Stimulated activated CD4-positive, alpha-beta T cell treated with anti-CD3 and anti-CD28 coated beads, Interleukin-1b, Interleukin-23, amount 100 ng/mL, for 4 hours (primary cell): Measurements from ENCODE around the gene DNAL1.
"Not testable (repeated sequence)": the region's sequence is repeated elsewhere in the genome, so short reads cannot be mapped to it uniquely, and the experiment has no call there.

ENCODE experiments used
- DNase-seq, 2 donors: peaks; one replicate each; pipeline ENCODE4 v3.0.0-alpha.2; 2020; ENCODE audit warnings: low read depth in 2 of 2

The DNAL1 gene, protein sequence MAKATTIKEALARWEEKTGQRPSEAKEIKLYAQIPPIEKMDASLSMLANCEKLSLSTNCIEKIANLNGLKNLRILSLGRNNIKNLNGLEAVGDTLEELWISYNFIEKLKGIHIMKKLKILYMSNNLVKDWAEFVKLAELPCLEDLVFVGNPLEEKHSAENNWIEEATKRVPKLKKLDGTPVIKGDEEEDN

DNA sequence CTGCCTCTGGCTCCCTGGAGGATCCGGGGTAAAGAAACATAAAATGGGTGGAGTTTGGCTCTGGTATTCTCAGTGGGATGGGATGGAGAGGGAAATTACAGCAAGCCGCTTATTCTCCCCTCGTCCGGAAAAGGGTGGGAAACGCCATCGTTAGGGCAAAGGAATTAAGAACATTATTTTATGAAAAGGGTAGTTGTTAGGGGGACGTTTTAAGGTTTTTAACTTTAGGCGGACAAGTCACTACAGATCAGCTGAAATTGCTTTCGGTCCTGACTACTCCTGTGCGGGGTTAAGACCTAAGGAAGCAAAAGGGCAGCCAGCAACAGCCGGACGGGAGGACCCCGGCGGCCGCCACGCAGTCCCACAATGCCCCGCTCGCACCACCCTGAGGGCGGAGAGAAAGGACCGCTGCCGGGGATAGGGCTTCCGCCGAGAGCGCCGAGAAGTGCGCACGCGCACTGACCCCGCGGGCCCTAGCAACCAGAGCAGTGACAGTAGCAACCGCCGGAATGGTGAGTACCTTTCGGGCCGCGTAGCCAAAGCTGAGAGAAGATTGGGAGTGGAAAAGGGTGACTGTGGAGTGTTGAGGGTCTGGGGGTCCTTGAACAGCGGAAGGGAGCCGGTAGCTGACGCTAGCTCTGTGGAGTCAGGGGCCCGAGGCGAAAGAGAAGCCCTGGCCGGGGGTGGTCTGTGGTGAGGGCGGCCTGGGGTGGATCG, at the start of gene DNAL1:
TSS of gene DNAL1 (plus strand) at position 456 of the 717 bp plus-strand sequence. CDS start at position 510, 54 bp downstream.
- peak; percentile 86 to 87 for DNase-seq

DNA sequence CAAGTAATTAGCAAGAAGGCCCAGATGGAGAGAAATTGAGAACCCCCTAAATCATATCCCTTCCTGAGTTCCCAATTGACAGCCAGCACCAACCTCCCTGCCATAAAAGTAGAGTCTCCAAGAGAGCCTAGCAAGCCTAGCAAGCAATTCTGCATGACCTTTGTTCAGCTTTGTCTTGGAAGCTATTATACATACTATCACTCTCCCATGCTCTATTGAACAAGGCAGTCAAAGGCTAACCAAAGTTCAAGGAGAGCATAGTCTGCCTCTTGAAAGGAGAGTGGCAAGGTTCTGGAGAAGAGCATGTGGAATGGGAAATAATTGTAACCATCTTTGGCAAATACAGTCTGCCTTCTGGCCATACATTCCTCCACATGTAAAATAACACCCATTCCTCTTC, 45.3 kb upstream of the DNAL1 start:
- no peak for DNase-seq

DNA sequence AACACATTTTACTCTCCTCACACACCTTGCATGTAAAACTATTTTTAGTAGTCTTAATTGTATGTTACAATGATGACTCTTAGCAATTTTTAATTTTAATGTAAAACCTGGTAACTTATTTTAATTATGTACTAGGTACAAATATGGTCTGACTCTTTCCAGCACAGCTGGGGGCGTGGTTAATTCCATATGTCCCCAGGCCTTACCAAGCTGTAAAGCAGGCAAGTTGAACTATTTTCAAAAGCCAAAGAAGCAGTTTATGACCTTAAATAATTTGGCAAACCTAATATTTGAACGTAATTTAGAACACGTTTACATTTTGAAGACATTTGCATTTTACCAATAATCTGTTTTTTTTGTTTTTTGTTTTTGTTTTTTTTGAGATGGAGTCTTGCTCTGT, 41.8 kb upstream of the DNAL1 start:
- no peak for DNase-seq

- no peak for DNase-seq
These were observed 38.5 kb upstream of the DNAL1 start for GRCh38 chr14:73606271-73606670.

GRCh38 chr14:73607241-73607640, 37.5 kb upstream of the DNAL1 start:
- no peak for DNase-seq

GRCh38 chr14:73610687-73611086, 34.1 kb upstream of the DNAL1 start:
- DNase-seq, result no peak

DNA sequence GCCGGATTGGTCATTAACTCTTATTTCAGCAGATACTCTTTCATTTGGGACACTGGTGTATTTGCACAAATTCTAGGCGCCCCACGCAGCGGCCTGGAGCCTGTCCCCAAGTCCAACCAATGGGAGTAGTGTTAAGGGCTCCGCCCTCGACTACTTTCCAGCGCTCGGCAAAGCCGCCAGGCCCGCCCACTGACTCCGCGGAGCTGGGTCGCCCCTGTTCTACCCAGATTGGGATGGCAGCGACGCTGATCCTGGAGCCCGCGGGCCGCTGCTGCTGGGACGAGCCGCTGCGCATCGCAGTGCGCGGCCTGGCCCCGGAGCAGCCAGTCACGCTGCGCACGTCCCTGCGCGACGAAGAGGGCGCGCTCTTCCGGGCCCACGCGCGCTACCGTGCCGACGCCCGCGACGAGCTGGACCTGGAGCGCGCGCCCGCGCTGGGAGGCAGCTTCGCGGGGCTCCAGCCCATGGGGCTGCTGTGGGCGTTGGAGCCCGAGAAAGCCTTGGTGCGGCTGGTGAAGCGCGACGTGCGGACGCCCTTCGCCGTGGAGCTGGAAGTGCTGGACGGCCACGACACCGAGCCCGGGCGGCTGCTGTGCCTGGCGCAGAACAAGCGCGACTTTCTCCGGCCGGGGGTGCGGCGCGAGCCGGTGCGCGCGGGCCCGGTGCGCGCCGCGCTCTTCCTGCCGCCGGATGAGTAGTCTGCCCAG, 32.3 kb upstream of the DNAL1 start, which contains the start of gene ACOT6:
TSS of gene ACOT6 (plus strand) at position 179 of the 707 bp plus-strand sequence. CDS start at position 234, 55 bp downstream.
- DNase-seq, result peak; percentile 39 to 52

DNA sequence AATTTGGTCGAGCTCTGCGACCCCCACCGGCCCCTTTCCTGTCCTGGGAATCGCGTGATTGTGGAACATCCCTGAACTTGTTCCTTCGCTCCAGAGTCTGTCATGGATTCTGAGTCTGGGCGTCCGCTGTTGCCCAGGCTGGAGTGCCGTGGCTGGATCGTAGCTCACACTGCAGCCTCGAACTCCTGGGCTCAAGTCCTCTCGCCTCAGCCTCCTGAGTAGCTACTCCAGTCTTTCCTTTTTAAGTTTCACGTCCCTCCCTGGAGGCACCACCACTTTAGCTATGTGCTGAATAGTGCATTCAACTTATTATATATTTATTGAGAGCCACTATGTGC, 31.8 kb upstream of the DNAL1 start:
- DNase-seq, result no peak

DNA sequence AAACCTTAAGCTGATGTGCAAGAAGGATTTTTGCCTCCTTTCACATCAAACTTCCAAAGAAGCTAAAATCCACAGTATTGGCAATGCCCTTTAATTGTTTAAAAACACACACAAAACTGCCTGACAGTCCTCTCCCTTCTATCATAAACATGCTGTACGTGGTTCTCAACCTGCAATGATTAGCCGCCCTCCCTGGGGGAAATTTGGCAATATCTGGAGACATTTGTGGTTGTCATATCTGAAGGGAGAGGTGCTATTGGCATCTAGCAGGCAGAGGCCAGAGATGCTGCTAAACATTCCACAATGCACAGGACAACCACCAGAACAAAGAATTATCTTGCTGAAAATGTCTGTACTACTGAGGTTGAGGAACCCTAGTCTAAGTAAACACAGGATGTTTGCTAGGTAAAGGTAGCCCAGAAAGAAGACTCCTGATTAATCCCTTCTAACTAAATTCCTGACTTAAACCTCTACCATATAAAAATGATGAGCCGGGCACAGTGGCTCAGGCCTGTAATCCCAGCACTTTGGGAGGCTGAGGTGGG, 31.3 kb upstream of the DNAL1 start:
- no peak for DNase-seq

DNA sequence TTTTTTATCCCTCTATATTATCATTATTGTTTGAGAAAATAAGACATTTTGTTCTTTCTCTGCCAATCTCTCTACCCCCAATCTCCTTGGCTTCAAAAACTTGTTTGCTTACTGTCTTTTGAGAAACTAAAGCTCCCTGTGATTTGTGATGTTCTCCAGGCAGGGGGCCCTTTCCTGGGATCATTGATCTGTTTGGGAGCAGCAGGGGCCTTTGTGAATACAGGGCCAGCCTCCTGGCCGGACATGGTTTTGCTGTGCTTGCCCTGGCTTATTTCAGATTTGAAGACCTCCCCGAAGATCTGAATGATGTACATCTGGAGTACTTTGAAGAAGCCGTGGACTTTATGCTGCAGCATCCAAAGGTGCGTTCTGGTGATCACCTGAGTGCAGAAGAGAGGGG, 28.0 kb upstream of the DNAL1 start:
- DNase-seq, result no peak

- DNase-seq, result no peak
These were observed 25.3 kb upstream of the DNAL1 start for GRCh38 chr14:73619524-73619923.

- DNase-seq, result no peak
These were observed 24.5 kb upstream of the DNAL1 start for GRCh38 chr14:73620268-73620667.

DNA sequence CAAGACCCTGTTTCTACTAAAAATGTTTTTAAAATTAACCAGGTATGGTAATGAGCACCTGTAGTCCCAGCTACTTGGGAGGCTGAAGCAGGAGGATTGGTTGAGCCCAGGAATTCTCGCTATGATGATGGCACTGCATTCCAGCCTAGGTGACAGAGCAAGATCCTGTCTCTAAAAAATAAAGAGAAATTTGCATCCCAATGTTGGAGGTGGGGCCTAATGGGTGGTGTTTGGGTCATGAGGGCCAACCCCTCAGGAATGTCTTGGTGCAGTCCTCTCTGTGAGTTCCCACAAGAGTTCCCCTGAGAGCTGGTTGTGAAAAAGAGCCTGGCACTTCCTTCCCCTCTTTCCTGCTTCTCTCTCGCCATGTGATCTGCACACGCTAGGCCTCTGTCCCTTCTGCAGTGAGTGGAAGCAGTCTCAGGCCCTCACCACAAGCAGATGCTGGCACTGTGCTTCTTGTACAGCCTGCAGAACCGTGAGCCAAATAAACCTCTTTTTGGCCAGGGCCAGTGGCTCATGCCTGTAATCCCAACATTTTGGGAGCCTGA, 21.2 kb upstream of the DNAL1 start:
- no peak for DNase-seq

DNA sequence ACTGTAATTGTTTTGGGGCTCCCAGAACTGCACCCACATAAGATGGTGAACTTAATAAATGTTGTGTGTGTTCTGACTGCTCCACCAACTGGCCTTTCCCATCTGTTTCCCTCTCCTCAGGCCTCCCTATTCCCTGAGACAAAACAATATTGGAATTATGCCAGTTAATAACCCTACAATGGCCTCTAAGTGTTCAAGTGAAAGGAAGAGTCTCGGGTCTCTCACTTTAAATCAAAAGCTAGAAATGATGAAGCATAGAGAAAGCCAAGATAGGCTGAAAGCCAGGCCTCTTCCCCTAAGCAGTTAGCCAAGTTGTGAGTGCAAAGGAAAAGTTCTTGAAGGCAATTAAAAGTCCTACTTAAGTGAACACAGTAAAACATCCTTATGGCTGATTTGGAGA, 19.1 kb upstream of the DNAL1 start:
- DNase-seq, result no peak

DNA sequence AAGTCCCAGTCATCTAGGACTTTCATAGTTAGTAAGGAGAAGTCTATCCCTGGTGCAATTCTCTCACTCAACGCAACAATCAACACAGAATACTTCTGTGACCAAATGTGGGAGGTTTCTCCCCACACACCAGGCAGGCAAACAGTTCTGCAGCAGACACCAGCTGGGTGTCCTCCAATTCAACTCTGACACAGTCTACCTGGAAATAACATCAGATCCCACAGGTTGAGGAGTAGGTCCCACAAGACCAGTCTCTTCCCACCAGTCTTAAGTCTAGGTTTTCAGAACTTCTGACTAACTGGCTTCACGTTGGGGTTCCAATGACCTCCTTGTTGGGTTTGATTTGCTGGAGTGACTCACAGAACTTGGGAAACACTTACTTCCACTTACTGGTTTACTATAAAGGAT, 17.6 kb upstream of the DNAL1 start:
- DNase-seq, result no peak

DNA sequence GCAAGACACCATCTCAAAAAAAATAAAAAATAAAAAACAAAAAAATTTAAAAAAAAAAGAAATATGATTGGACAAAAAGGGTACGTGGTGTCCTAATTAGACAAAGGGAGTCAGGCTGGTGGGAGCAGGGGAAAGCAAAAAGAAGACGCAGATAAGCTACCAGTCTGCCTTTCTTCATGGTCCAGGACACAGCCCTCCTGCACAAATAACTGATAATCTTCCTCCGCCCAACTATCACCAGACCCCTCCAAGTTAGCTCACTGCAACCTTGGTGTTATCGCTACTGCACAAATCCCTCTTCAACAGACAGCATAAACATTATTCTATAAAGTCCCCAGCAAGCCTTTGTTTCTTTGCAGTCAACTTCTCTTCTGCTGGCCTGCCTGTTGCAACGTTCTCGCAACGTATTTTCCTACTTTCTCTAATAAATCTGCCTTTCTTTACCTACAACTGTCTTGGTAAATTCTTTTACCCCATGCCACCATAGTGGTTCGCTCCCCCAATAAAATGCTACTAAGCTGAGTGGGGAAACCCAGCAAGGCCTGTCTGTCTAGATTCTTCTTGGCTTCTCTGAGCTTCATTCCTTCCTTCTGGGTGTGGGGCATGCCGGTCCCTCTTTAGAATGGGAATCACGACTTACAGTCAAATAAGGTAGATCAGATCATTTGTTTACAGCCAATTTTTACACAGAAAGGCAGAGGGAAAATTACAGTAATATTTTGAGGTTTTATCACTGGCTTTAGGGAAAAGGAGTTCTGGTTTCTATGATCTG, 14.6 kb upstream of the DNAL1 start:
- DNase-seq, result no peak

DNA sequence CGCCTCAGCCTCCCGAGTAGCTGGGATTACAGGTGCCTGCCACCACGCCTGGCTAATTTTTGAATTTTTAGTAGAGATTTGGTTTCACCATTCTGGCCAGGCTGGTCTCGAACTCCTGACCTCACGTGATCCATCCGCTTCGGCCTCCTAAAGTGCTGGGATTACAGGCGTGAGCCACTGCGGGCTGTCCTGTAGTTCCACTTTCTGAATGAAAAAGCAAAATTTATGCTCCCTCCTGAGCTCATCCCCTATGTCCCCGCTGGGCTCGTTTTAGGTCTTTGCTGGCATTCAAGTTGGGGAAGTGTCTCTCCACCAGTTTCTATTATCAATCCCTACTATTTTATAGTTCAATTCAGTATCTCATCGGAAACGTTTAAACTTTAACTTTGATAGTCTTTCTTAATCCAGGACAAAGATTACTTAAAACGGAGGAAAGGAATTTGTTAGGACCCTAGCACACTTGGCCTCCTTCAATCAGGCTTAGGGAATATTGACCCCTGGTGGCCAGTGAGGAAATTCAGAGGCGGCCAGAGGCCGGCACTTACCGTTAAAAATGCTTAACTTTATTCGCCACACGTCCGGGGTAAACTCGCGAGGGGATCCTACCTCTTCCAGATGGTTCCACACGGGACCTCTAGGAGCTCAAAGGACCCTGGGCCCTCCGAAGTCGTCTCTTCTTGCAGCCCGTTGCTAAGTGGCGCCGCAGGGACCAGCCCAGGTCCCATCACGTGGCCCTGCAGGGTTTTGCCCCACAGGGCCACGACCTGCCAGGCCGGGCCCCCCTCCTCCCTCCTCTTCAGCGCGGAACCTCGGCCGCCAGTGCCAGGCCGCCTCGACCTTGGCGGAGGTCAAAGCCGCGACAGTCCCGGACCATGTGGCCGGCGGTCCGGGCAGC, 11.4 kb upstream of the DNAL1 start:
- peak; percentile 37 to 58 for DNase-seq

GRCh38 chr14:73634011-73634833, 10.6 kb upstream of the DNAL1 start:
- DNase-seq, result peak in 1 of 2 donors; percentile 5

- not testable (repeated sequence) for DNase-seq
These were observed 8.4 kb upstream of the DNAL1 start for GRCh38 chr14:73636355-73636754.

- no peak for DNase-seq
These were observed 7.0 kb upstream of the DNAL1 start for GRCh38 chr14:73637830-73638229.
